Ishikawa (cell line): Measurements from ENCODE around the gene CHRNA4.
A peak's percentile ranks its signal among the peaks of the same experiment; 100 is the strongest.

Source experiments
- CEBPB ChIP-seq: IDR thresholded peaks from 2 replicates; pipeline ENCODE4 v1.6.1; 2012
- CREB1 ChIP-seq: IDR thresholded peaks from 2 replicates; pipeline ENCODE4 v1.6.1; 2012; ENCODE audit warnings: low read depth
- EGR1 ChIP-seq: IDR thresholded peaks from 2 replicates; pipeline ENCODE4 v1.6.1; 2012
- EP300 ChIP-seq: IDR thresholded peaks from 2 replicates; pipeline ENCODE4 v1.6.1; 2012; ENCODE audit warnings: borderline replicate concordance
- FOXM1 ChIP-seq: IDR thresholded peaks from 2 replicates; pipeline ENCODE4 v1.6.1; 2012; ENCODE audit warnings: low read depth, borderline replicate concordance
- NFIC ChIP-seq: IDR thresholded peaks from 2 replicates; pipeline ENCODE4 v1.6.1; 2012
- RAD21 ChIP-seq: IDR thresholded peaks from 2 replicates; pipeline ENCODE4 v1.6.1; 2012; ENCODE audit warnings: low read depth
- TAF1 ChIP-seq: IDR thresholded peaks from 2 replicates; pipeline ENCODE4 v1.6.1; 2012; ENCODE audit warnings: low read depth, mild to moderate bottlenecking
- TCF12 ChIP-seq: IDR thresholded peaks from 2 replicates; pipeline ENCODE4 v1.6.1; 2012; ENCODE audit warnings: low read depth
- TEAD4 ChIP-seq: IDR thresholded peaks from 2 replicates; pipeline ENCODE4 v1.6.1; 2012
- YY1 ChIP-seq: IDR thresholded peaks from 2 replicates; pipeline ENCODE4 v1.6.1; 2012; ENCODE audit warnings: low read depth
- ZBTB7A ChIP-seq: IDR thresholded peaks from 2 replicates; pipeline ENCODE4 v1.6.1; 2012; ENCODE audit warnings: low read depth
- TF ChIP-seq, protein P1 (sequence below): IDR thresholded peaks from 2 replicates; pipeline ENCODE4 v1.6.1; 2012
- TF ChIP-seq, protein P2 (sequence below): IDR thresholded peaks from 2 replicates; pipeline ENCODE4 v1.6.1; 2012; ENCODE audit warnings: low read depth, mild to moderate bottlenecking
- TF ChIP-seq, protein P3 (sequence below): IDR thresholded peaks from 2 replicates; pipeline ENCODE4 v1.6.1; 2012

CHRNA4 gene

DNA sequence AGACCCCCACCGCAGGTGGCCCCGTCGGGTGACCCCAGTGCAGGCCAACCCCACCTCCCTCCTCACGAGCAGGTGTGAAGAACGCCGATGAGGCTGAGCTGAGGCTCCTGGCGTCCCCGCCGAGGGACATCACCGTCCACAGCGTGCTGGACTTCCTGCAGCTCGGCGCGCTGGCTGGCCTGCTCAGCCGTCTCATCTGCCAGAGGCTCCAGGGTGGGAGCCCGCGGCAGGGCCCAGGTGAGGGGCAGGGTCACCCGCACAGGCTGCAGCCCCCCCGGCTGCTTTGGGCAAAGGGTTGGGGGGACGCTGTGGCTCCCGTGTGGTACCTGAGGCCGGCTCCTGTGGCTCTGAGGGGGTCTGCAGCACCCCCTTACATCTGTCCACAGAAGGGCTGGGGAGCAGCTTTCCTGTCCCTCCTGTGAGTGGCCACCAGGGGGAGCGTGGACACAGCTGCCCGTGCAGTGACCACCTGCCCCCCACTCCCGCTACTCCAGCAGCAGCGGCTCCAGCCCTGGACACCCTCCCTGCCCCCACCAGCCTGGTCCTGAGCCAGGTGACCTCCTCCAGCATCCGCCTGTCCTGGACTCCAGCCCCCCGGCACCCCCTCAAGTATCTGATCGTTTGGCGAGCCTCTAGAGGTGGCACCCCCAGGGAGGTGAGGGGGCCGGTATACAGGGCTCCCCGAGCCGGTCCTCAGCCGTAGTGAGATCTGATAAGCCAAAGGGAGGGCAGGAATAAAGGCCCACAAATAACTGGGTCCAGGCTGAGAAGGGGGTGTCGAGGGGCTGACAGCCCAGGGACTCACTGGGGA lies 51.7 kb downstream of the CHRNA4 start:
- TF ChIP-seq CREB1: no peak
- TF ChIP-seq RAD21: peak; percentile 88

DNA sequence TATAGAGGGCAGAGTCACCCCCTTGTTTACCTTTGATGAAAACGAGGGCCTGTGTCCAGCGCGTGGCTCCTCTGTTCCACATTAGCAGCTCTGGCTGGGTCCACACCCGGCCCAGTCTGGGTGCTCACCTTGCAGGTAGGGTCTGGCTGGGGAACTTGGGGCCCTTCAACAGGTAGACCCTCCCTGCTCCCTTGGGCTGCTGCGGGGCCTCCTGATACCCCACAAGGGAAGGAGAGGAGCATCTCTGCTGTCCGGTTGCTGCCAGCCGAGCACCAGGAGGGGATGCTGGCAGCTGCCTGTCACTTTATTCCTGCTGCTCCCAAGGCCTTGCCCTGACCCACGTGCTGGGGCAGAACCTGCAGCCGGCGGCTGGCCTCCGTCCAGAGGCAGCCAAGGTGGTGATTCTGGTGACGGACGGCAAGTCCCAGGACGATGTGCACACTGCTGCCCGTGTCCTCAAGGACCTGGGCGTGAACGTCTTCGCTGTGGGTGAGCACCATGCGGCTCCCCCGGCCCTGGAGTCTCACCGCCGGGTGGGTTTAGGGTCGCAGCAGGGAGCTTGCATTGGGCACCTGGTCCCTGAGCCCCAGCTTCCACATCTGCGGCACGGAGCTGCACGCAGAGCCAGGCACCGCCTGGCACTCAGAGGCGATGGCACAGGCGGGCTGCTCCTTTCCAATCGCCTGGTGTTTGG lies 52.8 kb downstream of the CHRNA4 start:
- TF ChIP-seq EGR1 (no peak), TCF12 (no peak), YY1 (no peak), ZBTB7A (no peak), RAD21 (no peak), NFIC (no peak), FOXM1 (no peak), EP300 (no peak)
- TF ChIP-seq, protein P1, sequence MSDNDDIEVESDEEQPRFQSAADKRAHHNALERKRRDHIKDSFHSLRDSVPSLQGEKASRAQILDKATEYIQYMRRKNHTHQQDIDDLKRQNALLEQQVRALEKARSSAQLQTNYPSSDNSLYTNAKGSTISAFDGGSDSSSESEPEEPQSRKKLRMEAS: no peak
- TF ChIP-seq, protein P2, sequence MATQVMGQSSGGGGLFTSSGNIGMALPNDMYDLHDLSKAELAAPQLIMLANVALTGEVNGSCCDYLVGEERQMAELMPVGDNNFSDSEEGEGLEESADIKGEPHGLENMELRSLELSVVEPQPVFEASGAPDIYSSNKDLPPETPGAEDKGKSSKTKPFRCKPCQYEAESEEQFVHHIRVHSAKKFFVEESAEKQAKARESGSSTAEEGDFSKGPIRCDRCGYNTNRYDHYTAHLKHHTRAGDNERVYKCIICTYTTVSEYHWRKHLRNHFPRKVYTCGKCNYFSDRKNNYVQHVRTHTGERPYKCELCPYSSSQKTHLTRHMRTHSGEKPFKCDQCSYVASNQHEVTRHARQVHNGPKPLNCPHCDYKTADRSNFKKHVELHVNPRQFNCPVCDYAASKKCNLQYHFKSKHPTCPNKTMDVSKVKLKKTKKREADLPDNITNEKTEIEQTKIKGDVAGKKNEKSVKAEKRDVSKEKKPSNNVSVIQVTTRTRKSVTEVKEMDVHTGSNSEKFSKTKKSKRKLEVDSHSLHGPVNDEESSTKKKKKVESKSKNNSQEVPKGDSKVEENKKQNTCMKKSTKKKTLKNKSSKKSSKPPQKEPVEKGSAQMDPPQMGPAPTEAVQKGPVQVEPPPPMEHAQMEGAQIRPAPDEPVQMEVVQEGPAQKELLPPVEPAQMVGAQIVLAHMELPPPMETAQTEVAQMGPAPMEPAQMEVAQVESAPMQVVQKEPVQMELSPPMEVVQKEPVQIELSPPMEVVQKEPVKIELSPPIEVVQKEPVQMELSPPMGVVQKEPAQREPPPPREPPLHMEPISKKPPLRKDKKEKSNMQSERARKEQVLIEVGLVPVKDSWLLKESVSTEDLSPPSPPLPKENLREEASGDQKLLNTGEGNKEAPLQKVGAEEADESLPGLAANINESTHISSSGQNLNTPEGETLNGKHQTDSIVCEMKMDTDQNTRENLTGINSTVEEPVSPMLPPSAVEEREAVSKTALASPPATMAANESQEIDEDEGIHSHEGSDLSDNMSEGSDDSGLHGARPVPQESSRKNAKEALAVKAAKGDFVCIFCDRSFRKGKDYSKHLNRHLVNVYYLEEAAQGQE: no peak

DNA sequence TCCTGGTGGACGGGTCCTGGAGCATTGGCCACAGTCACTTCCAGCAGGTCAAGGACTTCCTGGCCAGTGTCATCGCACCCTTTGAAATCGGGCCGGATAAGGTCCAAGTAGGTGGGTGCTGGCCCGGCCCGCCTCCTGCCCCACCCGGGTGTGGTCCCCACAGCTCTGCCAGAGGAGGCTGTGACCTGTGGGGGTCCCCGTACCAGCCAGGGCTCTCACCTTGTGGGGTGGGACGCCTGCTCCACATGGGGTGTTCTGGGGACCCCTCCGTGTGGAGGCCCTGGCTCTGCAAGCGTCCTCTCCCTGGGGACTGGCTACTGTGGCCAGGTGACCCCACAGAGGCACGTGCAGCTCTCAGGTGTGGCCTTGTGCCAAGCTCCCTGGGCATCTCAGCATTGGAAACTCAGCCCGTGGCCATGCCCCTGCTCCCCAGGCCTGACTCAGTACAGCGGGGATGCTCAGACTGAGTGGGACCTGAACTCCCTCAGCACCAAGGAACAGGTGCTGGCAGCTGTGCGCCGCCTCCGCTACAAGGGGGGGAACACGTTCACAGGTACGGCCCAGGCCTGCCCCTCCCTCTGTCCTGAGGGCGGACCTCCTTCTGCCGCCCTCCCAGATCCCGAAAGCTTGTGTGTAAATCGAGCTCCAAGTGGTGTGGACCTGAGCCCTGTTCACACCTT lies 53.5 kb downstream of the CHRNA4 start:
- TF ChIP-seq, protein P3, sequence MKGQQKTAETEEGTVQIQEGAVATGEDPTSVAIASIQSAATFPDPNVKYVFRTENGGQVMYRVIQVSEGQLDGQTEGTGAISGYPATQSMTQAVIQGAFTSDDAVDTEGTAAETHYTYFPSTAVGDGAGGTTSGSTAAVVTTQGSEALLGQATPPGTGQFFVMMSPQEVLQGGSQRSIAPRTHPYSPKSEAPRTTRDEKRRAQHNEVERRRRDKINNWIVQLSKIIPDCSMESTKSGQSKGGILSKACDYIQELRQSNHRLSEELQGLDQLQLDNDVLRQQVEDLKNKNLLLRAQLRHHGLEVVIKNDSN: no peak
- TF ChIP-seq EP300 (no peak), TEAD4 (no peak), EGR1 (no peak), RAD21 (no peak), CEBPB (no peak), TAF1 (no peak)

DNA sequence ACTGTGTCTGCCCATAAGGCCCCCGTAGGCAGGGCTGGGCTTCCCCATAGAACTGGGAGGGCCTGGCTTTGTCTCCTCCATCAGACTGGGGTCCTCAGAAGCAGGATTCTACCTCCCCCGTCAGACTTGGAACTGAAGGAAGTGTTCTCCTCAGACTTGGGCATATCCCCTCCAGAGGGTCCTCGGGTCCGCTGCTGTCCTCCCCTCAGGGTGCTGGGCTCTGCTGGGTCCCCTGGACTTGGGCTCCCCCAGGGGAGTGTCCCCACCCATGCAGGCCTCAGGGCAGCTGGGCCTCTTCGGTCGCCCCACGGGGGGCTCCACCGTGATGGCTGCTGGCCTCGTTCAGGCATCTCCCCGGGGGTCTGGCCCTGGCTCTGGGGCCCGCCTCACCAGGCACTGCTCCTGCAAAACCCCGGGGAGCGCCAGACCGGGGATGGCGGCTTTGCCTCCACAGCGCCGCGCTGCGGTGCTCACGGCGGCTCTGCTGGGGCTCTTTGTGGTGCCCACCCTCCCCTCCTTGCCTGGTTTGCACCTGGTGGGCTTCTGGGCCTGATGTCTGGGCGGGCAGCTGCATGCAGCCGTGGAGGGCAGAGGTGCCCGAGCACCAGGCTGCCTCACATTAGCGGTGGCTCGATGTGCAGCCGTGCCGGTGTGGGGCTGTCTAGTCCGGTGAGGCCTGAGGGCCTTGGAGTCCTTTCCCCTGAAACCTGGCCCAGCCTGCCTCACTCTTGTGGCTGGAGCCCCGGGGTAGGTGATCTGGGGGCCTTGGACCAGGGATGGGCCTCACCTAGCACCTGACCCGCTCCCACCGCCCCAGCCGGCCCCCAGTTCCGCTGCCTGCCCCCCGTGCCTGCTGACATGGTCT lies 54.2 kb downstream of the CHRNA4 start:
- TF ChIP-seq NFIC (no peak), TEAD4 (no peak), ZBTB7A (no peak)

DNA sequence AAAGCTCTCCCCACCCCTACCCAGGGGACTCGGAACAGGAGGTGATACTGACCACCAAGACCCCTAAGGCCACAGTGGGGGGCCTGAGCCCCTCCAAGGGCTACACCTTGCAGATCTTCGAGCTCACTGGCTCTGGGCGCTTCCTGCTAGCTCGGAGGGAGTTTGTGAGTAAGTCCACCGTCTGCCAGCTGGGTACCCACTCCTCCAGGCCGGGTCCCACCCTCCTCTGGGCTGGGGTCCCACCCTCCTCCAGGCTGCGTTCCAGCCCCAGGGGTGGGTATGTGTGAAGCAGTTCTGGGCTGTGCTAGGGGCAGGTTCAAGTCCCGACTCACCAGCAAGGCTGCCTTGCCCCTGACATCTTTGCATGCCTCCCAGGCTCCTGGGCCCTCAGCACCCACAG lies 55.8 kb downstream of the CHRNA4 start:
- no peak for TF ChIP-seq ZBTB7A
- TF ChIP-seq, protein P3: no peak
- TF ChIP-seq TEAD4: no peak
- TF ChIP-seq EGR1: no peak
- TF ChIP-seq NFIC: no peak
- TF ChIP-seq, protein P2: no peak
- TF ChIP-seq, protein P1: no peak
- no peak for TF ChIP-seq EP300
- no peak for TF ChIP-seq TAF1
